Ishikawa (cell line): Measurements from ENCODE around the gene NEK9.

Source experiments
- CEBPB ChIP-seq: IDR thresholded peaks from 2 replicates; pipeline ENCODE4 v1.6.1; 2012
- CREB1 ChIP-seq: IDR thresholded peaks from 2 replicates; pipeline ENCODE4 v1.6.1; 2012; ENCODE audit warnings: low read depth
- EGR1 ChIP-seq: IDR thresholded peaks from 2 replicates; pipeline ENCODE4 v1.6.1; 2012
- EP300 ChIP-seq: IDR thresholded peaks from 2 replicates; pipeline ENCODE4 v1.6.1; 2012; ENCODE audit warnings: borderline replicate concordance
- FOXM1 ChIP-seq: IDR thresholded peaks from 2 replicates; pipeline ENCODE4 v1.6.1; 2012; ENCODE audit warnings: low read depth, borderline replicate concordance
- NFIC ChIP-seq: IDR thresholded peaks from 2 replicates; pipeline ENCODE4 v1.6.1; 2012
- RAD21 ChIP-seq: IDR thresholded peaks from 2 replicates; pipeline ENCODE4 v1.6.1; 2012; ENCODE audit warnings: low read depth
- REST ChIP-seq: IDR thresholded peaks from 2 replicates; pipeline ENCODE4 v1.6.1; 2012; ENCODE audit warnings: low read depth, mild to moderate bottlenecking
- TAF1 ChIP-seq: IDR thresholded peaks from 2 replicates; pipeline ENCODE4 v1.6.1; 2012; ENCODE audit warnings: low read depth, mild to moderate bottlenecking
- TCF12 ChIP-seq: IDR thresholded peaks from 2 replicates; pipeline ENCODE4 v1.6.1; 2012; ENCODE audit warnings: low read depth
- TEAD4 ChIP-seq: IDR thresholded peaks from 2 replicates; pipeline ENCODE4 v1.6.1; 2012
- YY1 ChIP-seq: IDR thresholded peaks from 2 replicates; pipeline ENCODE4 v1.6.1; 2012; ENCODE audit warnings: low read depth
- ZBTB7A ChIP-seq: IDR thresholded peaks from 2 replicates; pipeline ENCODE4 v1.6.1; 2012; ENCODE audit warnings: low read depth
- TF ChIP-seq, protein P1 (sequence below): IDR thresholded peaks from 2 replicates; pipeline ENCODE4 v1.6.1; 2012

NEK9 gene

DNA sequence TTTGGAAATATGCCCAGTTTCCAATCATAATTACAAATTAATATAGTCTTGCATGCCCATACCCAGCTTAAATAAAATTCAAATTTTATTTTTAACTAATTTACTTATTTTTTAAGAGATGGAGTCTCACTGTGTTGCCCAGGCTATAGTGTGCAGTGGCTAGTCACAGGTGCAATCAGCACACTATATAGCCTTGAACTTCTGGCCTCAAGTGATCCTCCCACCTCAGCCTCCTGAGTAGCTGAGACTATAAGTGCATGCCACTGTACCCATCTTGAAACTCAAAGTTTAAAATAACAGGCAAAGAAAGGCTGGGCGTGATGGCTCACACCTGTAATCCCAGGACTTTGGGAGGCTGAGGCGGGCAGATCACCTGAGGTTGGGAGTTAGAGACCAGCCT, 85.9 kb downstream of the NEK9 start:
- no peak for TF ChIP-seq TAF1
- TF ChIP-seq NFIC, result no peak
- TF ChIP-seq CREB1, result no peak
- TF ChIP-seq ZBTB7A, result no peak

GRCh38 chr14:75040507-75040906, 86.3 kb downstream of the NEK9 start:
- TF ChIP-seq, protein P1, sequence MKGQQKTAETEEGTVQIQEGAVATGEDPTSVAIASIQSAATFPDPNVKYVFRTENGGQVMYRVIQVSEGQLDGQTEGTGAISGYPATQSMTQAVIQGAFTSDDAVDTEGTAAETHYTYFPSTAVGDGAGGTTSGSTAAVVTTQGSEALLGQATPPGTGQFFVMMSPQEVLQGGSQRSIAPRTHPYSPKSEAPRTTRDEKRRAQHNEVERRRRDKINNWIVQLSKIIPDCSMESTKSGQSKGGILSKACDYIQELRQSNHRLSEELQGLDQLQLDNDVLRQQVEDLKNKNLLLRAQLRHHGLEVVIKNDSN, result no peak
- TF ChIP-seq CEBPB, result no peak
- no peak for TF ChIP-seq ZBTB7A
- TF ChIP-seq TEAD4, result no peak
- no peak for TF ChIP-seq YY1
- no peak for TF ChIP-seq EP300
- TF ChIP-seq TAF1, result no peak
- no peak for TF ChIP-seq TCF12
- TF ChIP-seq REST, result no peak

DNA sequence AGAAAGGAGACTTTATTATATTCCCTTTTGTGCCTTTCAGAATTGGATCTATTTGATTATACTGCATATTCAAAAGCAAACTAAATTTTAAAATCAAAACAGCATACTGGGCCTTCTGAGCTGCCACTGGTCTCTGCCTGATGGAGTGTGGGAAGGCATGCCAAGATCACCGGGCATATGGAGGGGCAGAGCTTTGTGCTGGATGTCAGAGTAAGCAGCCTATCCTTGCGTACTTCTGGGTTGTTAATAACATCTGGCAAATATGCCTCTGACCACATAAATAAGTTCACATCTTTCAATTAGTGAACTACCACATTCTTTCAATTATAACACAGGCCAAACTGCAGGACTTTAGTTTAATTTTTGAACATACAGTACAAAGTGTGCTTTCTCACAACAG, 93.9 kb downstream of the NEK9 start:
- no peak for TF ChIP-seq EP300
- TF ChIP-seq FOXM1, result no peak
- no peak for TF ChIP-seq REST
- TF ChIP-seq TCF12, result no peak
- TF ChIP-seq TAF1, result no peak
- TF ChIP-seq TEAD4, result no peak
- TF ChIP-seq NFIC, result no peak
- no peak for TF ChIP-seq CREB1
- TF ChIP-seq ZBTB7A, result no peak
- TF ChIP-seq RAD21, result no peak
- TF ChIP-seq, protein P1, result no peak
- no peak for TF ChIP-seq EGR1

- no peak for TF ChIP-seq CREB1
Observed at GRCh38 chr14:75030147-75030546, 96.7 kb downstream of the NEK9 start.
